Stimulated activated CD4-positive, alpha-beta T cell treated with anti-CD3 and anti-CD28 coated beads, Interleukin-4, amount 100 ng/mL, for 4 hours (primary cell): ENCODE results near the gene NSG1.

Source experiments
- DNase-seq, 2 experiments: peaks; one replicate each; pipeline ENCODE4 v3.0.0-alpha.2; 2020

The NSG1 gene

DNA sequence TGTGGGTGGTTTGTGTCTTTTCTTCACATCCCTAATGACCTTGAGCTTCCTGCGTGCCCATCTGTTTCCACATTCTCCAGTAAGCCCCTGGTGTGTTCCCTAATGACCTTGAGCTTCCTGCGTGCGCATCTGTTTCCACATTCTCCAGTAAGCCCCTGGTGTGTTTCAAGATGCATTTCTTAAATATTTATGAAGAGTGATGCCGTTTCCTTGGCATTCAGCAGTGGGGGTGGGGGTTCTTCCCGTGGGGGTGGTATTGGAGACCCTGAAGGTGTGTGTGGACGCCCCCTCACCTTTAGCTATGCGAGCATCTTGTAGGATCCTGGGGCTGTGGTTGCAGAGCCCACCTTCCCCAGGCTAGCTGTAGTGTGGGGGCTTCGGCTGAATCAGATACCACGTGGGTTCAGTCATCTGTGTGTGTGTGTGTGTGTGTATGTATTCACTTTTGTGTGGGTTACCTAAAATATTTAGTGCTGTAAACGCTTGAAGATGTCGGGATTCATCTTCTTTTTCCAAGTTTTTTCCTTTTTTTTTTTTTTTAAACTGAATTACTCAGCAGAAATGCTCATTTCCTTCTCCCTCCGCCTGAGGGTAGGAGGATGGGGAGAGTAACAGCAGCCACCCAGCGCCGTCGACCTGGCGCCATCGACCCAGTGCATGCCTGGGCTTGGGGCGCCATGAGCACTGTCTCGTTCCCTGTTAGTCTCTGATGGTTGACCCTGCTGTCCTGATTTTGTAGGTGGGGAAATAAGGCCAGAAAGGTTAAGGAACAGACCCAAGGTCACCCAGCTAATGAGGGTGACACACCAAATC is 9.9 kb downstream of the NSG1 start:
- no peak for DNase-seq

DNA sequence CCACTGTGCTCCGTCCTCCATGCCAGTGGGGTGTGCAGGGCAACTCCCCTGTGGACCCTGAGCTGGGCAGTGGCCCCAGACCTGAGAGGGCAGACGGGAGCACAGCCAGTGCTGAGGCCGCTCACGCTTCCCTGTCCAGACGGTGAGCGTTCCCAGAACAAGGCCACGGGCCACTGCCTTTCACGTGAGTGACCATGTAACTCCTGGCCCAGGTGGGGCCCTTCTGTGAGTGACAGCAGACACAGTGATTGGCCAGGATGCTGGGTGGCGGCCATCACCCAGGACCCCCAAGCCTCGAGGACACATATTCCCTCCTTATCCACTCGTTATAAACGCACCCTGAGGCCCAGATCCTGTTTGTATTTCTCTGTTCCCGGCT is 10.5 kb downstream of the NSG1 start:
- DNase-seq = no peak

DNA sequence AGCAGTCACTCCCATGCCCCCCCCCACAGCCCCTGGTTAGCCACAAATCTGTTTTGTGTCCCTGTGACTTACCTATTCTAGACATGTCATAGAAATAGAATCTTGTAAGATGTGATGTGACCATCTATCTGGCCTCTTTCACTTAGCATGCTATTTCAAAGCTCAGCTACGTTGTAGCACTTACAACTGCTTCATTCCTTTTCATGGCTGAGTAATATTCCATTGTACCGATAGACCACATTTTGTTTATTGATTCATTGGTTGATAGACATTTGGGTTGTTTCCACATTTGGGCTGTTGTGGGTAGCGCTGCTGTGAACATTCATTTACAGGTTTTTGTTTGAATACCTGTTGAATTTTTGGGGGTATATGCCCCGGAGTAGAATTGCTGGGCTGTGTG is 11.5 kb downstream of the NSG1 start:
- DNase-seq = no peak

DNA sequence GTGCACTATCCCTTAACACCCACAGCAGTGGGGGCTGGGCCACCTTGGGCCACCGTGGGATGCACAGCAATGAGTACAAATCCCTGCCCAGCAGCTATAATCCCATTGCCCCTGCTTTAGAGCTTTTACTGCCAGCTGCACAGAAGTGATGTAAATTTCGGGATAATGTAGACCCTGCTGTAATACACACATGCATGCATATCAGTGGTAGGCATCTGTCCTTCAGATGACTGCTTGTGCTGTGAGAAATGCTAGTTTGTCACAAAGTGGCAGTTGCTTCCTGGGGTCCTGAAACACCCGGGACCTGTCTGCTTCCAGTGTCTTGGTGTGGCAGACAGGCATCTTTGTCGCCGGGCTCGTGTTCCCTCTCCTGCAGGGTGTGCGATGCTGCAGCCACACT is 14.1 kb downstream of the NSG1 start:
- DNase-seq = no peak

DNA sequence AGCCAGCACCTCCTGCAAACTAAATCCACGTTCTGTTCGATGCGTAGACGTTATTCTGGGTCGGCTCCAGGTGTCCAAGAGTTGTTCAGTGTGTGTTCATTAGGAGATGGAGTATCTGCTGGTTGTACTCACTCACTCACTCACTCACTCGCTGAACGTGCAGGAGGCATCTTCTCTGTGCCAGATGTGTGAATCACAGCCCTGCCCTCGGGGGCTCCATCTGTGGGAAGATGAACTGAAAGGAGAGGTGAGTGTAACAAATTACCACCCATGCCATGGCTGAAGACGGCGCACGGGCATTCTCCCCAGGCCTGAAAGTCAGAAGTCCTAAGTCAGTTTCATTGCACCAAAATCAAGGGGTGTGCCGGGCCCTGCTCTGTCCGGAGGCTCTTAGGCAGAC is 16.1 kb downstream of the NSG1 start:
- DNase-seq = no peak

DNA sequence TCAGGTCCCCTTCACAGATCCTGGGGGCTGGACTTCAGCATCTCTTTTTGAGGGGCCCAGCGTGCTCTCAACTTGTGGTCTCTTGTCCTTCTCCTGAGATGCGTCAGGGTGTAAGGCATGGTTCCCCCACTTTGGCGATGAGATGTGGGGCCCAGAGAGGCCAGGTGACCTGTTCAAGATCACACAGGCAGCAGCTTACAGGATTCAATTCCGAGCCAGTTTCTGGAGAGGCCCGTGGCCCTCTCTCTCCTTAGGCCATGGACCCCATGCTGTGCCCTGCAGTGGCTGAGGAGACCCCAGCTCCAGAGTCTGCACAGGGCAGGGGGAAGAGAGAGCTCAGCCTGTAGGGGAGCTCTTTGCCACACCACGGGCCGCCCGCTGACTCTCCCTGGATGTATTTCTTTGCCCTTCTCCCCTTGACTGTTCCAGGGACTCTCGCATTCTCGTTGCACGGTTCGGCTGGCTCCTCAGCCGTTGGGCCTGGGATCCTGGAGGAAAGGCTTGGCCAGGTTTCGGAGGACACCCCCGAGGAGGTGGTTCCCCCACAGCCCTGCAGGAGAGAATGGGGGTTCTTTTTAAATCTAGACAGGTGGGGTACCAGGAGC is 18.6 kb downstream of the NSG1 start:
- no peak for DNase-seq

DNA sequence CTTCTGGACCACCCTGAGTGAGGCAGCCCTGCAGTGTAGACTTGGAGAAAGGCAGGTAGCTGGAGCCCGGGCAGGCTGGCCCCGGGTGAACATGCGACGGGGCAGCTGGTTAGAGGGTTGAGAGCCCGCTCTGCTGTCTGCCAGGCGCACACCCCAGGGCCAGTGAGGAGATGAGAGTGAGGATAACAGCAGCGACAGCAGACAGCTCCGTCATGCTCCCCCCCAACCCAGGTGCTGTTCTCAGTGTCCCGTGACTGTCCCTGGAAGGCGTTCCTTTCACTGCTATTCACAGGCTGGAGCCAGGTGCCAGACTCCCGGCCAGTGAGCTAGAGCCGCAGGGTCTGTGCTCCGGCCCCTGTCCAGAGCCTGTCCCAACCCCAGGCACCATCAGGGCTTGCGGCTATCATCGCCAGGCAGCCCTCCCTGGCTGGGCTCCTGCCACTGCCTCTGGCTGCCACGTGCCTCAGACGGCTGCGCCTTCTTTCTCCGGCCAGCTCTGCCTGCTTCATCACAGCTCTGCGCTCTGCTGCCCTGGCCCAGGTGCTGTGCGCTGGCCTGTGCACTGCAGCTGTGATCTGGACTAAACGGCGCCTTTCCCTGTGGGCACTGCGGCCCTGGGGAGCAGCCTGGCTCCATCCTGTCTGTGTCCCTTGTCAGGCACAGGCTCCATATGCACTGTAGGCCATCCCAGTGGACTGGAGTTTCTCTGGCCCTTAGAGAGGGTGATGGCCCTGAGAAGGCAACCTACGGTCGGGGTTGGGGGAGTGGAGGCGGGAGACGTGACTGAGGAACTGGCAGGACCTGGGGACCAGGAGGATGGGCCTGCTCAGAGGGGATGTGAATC is 19.8 kb downstream of the NSG1 start:
- no peak for DNase-seq

DNA sequence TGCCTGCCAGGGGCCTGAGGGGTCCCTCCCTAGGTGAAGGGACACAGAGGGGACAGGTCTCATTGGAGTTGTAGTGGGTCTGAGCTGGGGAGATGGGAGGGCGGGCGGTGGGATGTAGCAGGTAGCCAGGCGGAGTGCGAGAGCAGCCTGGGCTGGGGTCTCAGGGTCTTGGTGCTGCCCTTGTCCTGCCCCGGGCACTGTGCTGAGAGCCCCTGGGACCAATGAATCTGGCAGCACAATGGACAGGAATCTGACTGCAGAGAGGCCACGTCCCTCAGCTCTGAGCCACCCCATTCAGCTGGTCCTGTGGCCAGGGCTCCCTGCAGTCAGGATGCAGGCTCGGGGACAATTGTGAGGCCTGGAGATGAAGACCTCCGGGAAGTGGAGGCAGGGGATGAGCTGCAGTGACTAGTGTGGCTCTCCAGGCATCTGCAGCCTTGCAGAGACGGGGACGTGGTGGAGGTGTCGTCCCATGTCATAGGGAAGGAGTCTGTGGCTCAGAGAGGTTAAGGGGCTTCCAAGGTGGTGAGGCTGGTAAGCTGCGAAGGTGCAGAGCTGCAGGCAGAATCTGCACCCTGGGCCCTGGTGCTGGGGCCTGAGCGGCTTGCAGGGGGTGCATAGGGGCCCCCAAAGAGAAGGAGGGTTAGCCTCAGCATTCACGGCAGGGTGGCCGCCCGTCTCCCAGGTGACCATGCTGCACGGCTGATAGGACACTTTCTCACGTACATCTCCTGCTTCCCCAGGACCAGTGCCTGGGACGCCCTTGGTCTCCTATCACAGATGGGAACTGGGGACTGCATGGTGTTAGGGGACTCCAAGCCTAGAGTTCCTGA is 20.6 kb downstream of the NSG1 start:
- DNase-seq = no peak

DNA sequence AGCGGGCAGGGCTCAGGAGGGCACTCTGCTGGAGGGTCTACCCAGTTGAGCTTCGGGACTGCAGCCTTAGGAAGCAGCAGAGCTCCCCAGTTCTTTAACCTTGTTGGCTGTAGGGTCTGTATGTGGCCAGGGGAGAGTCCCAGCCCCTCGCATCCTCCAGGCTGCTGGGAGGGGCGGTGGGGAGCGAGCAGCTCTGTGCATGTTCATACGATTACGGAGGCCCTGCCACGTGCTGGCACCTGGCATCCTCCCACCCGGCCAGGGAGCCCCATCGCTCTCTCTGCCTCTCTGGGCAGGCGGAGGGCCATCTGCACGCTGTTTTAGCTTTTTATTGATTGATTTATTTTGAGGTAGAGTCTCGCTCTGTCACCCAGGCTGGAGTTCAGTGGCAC is 21.2 kb downstream of the NSG1 start:
- no peak for DNase-seq

DNA sequence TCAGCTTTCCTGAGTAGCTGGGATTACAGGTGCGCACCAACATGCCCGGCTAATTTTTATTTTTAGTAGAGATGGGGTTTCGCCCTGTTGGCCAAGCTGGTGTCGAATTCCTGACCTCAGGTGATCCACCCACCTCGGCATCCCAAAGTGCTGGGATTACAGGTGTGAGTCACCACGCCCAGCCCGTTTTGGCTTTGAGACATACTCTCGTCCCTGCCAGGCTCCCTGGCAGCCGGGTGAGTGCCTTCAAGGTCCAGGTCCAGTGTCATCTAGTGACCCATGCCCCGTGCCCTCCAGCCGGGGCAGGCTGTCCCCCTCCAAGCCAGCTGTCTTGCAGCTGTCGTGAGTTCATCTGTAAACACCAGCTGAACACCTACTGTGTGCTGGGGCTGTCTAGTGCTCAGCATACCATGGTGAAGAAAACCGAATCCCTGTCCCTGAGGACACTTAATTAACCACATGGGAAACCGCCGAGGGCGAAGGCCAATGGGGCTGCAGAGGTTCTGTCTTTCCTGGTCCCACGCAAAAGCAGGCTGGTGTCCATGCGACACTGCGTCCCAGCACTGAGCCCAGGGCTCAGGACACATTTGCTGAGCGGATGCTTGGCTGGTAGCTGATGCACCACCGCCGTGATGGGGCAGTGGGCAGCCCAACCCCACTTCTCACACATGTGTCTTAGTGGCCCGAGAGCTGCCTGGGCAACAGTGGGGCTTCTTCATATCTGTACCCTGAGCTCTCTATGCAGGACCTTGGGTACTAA is 21.9 kb downstream of the NSG1 start:
- DNase-seq = no peak

DNA sequence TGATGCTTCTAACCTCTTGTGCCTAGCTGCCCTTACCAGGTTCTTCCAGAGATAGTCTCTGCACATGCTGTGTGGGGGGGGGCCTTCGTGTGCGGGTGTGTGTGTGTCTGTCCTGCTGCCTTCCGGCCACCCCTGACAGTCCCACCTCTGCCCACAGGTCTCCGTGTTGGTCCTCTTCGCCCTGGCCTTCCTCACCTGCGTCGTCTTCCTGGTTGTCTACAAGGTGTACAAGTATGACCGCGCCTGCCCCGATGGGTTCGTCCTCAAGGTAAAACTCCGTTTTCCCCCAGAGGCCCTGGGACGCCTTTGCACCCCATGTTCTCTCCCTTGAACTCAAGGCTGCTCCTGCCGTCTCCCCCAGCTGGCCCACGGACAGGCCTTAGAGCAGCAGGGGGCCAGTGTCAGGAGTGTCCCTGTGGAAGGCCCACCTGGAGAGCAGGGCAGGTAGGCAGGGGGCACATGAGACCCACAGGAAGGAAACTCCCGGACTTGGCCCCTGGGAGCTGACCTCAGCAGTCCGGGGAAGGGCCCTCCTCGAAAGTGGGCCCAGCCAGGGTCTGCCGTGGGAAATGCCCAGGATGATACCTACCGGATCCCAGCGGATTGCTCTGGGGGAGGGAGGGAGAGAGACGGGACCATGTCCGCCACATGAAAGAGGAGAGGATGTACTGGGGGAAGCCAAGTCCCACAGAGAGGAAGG is 22.7 kb downstream of the NSG1 start:
- no peak for DNase-seq

DNA sequence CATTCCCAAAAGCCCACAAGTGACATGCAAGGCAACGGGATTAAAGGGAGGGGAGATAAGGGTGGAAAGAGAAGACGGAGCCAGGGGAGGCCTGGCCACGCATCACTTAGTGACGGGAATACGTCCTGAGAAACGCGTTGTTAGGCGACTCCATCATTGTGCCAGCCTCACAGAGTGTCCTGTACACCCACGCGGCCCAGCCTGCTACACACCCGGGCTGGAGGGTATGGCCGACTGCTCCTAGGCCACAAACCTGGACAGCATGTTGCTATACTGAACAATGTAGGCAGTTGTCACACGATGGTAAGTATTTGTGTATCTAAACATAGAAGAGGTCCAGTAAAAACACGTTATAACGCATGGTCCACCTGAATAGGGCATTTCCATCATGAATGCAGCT is 23.4 kb downstream of the NSG1 start:
- no peak for DNase-seq

DNA sequence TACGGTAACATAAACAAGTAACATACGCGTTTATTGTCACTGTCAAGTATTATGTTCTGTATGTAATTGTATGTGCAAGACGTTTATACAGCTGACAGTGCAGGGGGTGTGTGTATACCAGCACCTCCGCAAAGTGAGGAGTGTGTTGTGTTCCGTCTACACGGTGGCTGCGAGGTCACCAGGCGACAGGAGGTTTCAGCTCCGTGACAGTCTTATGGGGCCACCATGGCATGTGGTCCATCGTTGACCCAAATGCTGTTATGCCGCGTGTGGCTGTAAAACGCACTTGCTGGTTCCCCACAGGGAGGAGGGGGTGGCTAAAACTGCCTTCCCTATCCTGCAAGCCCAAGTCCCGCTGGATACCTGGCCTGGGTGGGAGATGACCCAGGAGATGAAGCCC is 25.0 kb downstream of the NSG1 start:
- no peak for DNase-seq

DNA sequence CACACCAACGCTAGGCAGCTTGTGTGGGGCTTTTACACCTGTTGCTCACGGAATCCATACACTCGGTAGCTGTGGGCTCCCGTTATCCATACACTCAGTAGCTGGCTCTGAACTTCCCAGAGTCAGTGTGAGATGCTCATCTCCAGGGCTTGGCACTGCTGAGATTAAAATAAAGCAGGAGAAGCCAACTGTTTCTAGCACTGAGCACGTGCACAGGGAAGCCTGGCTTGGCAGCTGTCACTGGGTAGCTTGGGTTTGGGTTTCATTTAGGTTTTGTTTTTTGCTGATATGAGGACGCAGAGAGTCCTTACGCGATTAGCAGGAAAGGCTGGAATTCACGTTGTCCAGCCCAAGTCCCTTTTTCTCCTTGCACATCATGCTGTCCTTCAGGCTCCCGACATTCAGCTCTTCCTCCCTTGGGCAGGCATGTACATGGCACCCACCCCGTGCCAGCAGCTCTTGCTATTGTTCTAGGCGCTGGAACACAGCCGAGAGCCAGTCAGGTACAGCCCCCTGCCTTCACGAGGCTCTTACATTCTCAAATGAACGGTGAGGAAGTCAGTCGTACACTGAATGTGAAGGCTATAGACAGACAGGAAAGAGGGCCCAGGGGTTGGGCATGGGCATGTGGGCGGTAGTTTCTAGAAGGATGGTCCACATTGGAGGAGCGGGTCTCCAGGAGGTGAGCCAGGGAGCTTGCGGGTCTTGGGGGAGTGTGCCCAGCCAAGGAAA is 25.9 kb downstream of the NSG1 start:
- DNase-seq = no peak

DNA sequence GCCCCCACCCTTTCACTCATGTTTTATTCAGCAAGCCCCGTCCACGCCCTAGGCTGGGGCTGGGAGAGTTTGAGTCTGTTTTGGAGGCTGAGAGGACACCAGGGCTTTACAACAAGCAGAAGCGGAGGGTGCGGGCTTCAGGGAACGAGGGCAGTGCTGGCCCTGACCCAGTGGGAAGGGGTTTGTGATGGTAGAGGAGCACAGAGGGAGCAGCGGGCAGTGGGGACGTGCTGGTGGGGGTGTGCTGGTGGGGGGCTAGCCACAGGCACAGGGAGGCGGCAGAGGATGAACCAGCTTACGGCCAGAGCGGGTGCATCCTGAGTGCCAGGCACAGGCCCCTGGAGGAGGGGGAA is 26.4 kb downstream of the NSG1 start:
- no peak for DNase-seq

DNA sequence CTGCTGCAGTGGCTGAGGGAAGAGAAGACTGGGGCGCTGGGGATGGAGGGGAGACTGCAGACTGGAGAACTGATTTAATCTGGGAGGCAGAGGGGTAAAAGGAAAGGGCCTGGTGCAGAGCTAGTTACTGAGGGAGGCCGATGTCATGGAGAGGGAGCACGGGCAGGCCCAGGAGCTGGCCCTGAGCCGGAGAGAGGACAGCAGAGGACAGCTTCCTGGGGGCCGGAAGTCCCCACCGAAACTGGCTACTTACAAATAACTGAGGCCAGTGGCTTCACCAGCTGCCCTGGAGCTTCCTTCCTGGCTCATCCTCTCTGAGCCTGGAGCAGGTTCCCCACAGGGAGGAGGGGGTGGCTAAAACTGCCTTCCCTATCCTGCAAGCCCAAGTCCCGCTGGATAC is 26.9 kb downstream of the NSG1 start:
- DNase-seq = no peak

DNA sequence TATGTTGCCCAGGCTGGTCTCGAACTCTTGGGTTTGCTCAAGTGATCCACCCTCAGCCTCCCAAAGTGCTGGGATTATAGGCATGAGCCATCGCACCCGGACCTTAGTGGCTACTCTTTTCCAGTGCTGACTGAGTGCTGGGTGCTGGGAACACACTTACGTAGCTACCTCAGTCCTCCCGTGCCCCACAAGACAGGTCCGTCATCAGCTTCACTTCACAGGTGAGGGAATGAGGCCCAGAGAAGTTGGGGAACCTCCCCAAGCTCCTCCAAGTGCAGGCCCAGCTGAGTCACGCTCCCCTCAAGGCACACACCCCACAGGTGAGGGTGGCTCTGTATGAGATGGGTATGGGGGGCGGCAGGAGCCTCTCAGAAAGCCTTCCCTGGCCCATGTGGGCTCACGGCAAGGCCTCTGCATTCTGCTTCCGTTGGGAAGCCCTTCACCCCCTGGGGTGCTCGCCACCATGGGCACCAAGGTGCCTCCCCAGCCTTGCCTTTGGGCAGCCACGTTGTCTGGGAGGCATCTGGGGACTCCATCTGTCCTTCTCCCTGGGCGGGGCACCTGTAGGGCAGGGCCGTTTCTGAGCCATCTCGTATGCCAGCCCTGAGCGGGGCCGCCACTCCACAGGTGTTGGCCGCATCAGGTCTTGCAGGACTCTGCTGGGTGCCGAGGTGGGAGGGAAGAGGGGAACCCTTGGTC is 28.4 kb downstream of the NSG1 start:
- DNase-seq = no peak

DNA sequence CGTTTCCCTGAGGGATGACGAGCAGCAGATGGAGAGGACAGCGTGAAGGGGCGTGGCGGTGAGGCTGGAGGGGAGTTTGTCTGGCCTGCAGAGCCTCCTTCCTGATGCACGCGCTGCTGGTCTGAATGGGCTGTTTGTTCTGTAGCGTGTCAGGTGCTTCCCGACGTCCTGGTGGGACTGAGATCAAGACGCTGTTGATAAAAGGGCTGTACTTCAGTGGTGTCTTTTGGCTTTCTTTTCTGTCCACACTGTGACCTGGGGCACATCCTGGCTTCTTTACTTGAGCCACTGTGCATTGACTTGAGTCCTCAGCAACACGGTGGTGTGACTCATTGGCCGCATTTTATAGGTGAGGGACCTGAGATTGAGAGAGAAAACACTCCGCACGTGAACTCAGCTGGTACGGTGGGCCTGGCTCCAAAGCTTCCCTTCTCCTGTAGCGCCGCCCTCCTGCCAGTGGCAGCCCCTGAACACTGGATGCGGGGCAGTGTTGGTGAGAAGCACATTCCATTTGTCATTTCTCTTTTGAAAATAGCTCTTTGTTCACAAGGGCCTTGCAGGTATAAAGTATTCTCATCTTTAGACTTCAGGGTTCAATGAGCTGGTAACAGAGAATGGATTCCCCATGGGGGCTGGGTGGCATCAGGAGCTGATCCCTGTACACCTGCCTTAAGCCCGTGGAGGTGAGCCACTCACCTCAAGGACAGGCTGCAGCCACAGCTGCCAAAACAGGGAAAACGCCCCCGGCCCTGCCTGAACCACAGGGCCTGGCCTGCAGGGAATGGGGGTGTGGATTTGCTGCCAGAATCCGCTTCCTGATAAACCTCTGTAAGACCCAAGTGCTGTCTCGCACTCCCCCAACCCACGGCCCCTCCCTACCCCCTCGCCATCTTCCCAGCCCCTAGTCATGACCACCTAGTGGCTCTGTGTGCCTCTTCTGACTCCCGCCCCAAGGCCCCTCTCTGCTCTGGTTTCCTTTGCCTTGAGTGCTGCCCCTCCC is 29.2 kb downstream of the NSG1 start:
- no peak for DNase-seq

DNA sequence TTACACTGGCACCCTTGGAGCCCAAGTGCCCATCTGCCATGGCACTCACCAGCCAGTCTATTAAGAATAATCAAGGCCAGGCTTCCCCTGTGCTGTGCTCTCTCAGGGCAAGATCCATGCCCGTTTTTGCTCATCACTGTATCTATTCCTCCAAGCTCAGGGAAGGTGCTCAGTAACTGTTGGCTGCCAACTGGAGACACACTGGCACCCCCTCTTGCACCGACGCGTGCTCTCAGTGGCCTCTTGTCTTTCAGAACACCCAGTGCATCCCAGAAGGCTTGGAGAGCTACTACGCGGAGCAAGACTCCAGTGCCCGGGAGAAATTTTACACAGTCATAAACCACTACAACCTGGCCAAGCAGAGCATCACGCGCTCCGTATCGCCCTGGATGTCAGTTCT is 30.1 kb downstream of the NSG1 start:
- no peak for DNase-seq
